ENCODE results near the gene LY6G6F.

Gene LY6G6F

GRCh38 chr6:31677955-31678354 is 28.7 kb upstream of the LY6G6F start:
- DNase-seq: no peak

- peak; percentile 95 for DNase-seq
These were observed 26.2 kb upstream of the LY6G6F start, which contains the start of gene LY6G5C for GRCh38 chr6:31680226-31681134. Gene LY6G5C, minus strand, starts transcription at chr6:31681067. Its CDS starts 694 bp downstream, at chr6:31680373.

- peak; percentile 25 for DNase-seq
These were observed 25.5 kb upstream of the LY6G6F start for GRCh38 chr6:31681135-31681671.

- no peak for DNase-seq
These were observed 23.1 kb upstream of the LY6G6F start for GRCh38 chr6:31683591-31683990.

GRCh38 chr6:31686483-31686882 is 20.2 kb upstream of the LY6G6F start:
- no peak for DNase-seq

- no peak for DNase-seq
These were observed 19.3 kb upstream of the LY6G6F start for GRCh38 chr6:31687321-31687720.

- DNase-seq: no peak
These were observed 18.6 kb upstream of the LY6G6F start for GRCh38 chr6:31687860-31688693.

- no peak for DNase-seq
These were observed 17.2 kb upstream of the LY6G6F start for GRCh38 chr6:31689249-31690110.

GRCh38 chr6:31690231-31691077 is 16.2 kb upstream of the LY6G6F start:
- no peak for DNase-seq

GRCh38 chr6:31691078-31691463 is 15.6 kb upstream of the LY6G6F start:
- no peak for DNase-seq

- DNase-seq: no peak
These were observed 15.0 kb upstream of the LY6G6F start for GRCh38 chr6:31691564-31692108.

GRCh38 chr6:31692353-31692752 is 14.3 kb upstream of the LY6G6F start:
- no peak for DNase-seq

- DNase-seq: no peak
These were observed 13.8 kb upstream of the LY6G6F start for GRCh38 chr6:31692886-31693285.

GRCh38 chr6:31693535-31693934 is 13.1 kb upstream of the LY6G6F start:
- DNase-seq: no peak

GRCh38 chr6:31697555-31697954 is 9.1 kb upstream of the LY6G6F start:
- DNase-seq: no peak

- DNase-seq: no peak
These were observed 5.8 kb upstream of the LY6G6F start for GRCh38 chr6:31700740-31701401.

- peak; percentile 66 for DNase-seq
These were observed 4.8 kb upstream of the LY6G6F start for GRCh38 chr6:31701666-31702404.

- peak; percentile 36 for DNase-seq
These were observed 4.3 kb upstream of the LY6G6F start for GRCh38 chr6:31702405-31702818.

- DNase-seq: peak; percentile 94
These were observed 3.6 kb upstream of the LY6G6F start, which contains the start of gene ABHD16A for GRCh38 chr6:31702819-31703716. Gene ABHD16A, minus strand, starts transcription at chr6:31703324. Its CDS starts 43 bp downstream, at chr6:31703281.
